ENCODE measurements around the gene TUBA4A. TPM values are rescaled to one million over a fixed set of nuclear protein-coding genes. Genes with fewer than 3 reads are reported as not detected.

TUBA4A gene
- polyA plus RNA-seq, 1 donor (not counting 4 experiments of a cell fraction or from before 2014, with no cell fraction given): 524 TPM

DNA sequence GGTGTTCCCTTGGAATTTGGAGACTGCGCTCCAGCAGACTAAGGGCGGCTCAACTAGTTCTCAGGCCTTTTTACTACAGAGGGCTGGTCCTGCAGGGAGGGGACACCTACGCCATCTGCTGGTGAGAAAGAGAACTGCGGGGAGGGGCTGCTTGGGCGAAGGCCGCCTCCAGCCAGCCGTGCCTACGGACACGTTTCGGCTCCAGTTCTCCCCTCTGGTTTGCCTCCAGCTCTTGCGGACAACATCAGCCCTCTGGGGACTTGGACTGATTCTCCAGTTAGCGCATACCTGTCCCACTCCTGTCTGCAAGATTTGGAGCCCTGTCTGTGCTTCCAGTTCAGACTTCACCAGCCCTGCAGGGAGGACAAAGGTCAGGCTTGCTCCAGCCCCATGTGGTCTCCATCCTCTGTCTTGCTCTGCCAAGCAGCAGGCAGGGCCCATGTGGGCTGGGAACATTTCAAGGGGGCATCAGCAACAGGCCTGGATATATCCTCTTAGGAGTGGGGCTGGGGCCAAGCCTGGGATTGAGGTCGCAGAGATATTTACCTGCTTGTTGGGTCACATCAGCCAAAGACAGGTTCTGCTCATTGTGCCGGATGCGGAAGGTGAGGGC lies 45.1 kb upstream of the TUBA4A start:
- Histone ChIP-seq H3K9me3 (ENCODE audit: control insufficient read depth, low read depth, low read length) (no peaks in the 10 kb centered on the region), H3K4me3 (ENCODE audit: control insufficient read depth in 2 of 3, extremely low read depth in 1 of 3, insufficient read depth in 2 of 3, low read depth in 1 of 3, low read length in 3 of 3) (no peak overlapping the region), H3K27ac (ENCODE audit: control insufficient read depth, insufficient read depth, low read length) (no peak overlapping the region), H3K79me2 (ENCODE audit: control insufficient read depth, insufficient read depth, low read length) (no peaks in the 10 kb centered on the region), H3K27me3 (ENCODE audit: control insufficient read depth, extremely low read depth, insufficient read depth, low read length) (peaks cover 45% of the 10 kb centered on the region), H3K36me3 (ENCODE audit: control insufficient read depth in 2 of 2, extremely low read depth in 1 of 2, insufficient read depth in 2 of 2, low read length in 2 of 2) (no peaks in the 10 kb centered on the region), H3K4me1 (ENCODE audit: control insufficient read depth, extremely low read depth, insufficient read depth, low read length) (peaks cover 4% of the 10 kb centered on the region), H3K4me2 (ENCODE audit: control insufficient read depth, extremely low read depth, insufficient read depth, low read depth, low read length) (no peak overlapping the region), H3K9ac (ENCODE audit: control insufficient read depth, extremely low read depth, insufficient read depth, low read length) (no peak overlapping the region), H4K20me1 (ENCODE audit: control insufficient read depth, extremely low read depth, insufficient read depth, low read length) (no peaks in the 10 kb centered on the region), H2AFZ (ENCODE audit: control insufficient read depth, low read length) (no peak overlapping the region), H3K9me1 (ENCODE audit: control insufficient read depth, extremely low read depth, insufficient read depth, low read length) (no peaks in the 10 kb centered on the region)
- dilution Hi-C loops (cut with MboI; ENCODE audit: extremely low pct_ligation_motif_present, low sequenced_read_pairs): no loop called here
- no peak for TF ChIP-seq EZH2 (IDR thresholded peaks at IDR 0.05; ENCODE audit: low read length)
- TF ChIP-seq CTCF (optimal IDR thresholded peaks at IDR 0.05 in 1 of 3, IDR thresholded peaks at IDR 0.05 in 1 of 3, conservative IDR thresholded peaks at IDR 0.05 in 1 of 3; ENCODE audit: extremely low read depth in 1 of 3, insufficient read depth in 2 of 3, low read length in 3 of 3): peak in 2 of 3 experiments; percentile 98 to 100
- FAIRE-seq (peak; percentile 74), DNase-seq (ENCODE audit: low read depth, low spot score) (peak; percentile 50)

DNA sequence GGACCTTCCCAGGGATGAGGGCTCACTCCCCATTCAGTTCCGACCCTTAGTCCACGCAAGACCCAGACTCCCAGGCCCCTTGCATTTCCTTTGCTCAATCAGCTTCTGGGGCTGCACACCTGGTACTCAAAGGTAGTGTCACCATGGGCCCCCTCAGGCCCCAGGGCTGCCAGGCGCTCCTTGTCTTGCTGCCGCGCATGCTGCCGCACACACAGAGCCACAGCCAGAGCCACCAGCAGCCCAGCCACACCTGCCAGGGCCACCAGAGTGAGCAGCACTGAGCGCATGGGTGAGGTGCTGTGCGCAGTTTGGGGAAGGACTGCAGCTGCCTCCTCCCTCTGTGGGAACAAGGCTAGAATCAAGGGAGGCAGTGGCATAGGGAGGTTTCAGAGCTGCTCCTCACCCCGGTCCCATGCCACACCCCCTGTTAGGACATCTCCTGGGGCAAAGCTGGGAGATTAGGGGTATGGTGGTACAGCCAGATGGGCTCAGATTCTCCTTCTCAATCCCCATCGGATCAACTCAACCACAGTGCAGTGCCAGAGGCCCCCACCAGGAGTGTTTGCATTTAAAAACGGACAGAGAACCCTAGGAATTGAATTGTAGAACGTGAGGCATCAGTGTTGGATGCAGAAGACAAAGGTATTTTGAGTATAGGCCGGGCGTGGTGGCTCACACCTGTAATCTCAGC lies 44.2 kb upstream of the TUBA4A start:
- Histone ChIP-seq H3K27me3 (ENCODE audit: control insufficient read depth, extremely low read depth, insufficient read depth, low read length) (peaks cover 37% of the 10 kb centered on the region), H3K27ac (ENCODE audit: control insufficient read depth, insufficient read depth, low read length) (no peak overlapping the region), H3K9me1 (ENCODE audit: control insufficient read depth, extremely low read depth, insufficient read depth, low read length) (no peaks in the 10 kb centered on the region), H3K9me3 (ENCODE audit: control insufficient read depth, low read depth, low read length) (no peaks in the 10 kb centered on the region), H3K4me3 (ENCODE audit: control insufficient read depth in 2 of 3, extremely low read depth in 1 of 3, insufficient read depth in 2 of 3, low read depth in 1 of 3, low read length in 3 of 3) (no peak overlapping the region), H2AFZ (ENCODE audit: control insufficient read depth, low read length) (no peak overlapping the region), H3K36me3 (ENCODE audit: control insufficient read depth in 2 of 2, extremely low read depth in 1 of 2, insufficient read depth in 2 of 2, low read length in 2 of 2) (no peaks in the 10 kb centered on the region), H3K79me2 (ENCODE audit: control insufficient read depth, insufficient read depth, low read length) (no peaks in the 10 kb centered on the region), H4K20me1 (ENCODE audit: control insufficient read depth, extremely low read depth, insufficient read depth, low read length) (no peaks in the 10 kb centered on the region), H3K4me1 (ENCODE audit: control insufficient read depth, extremely low read depth, insufficient read depth, low read length) (peaks cover 4% of the 10 kb centered on the region), H3K9ac (ENCODE audit: control insufficient read depth, extremely low read depth, insufficient read depth, low read length) (no peak overlapping the region), H3K4me2 (ENCODE audit: control insufficient read depth, extremely low read depth, insufficient read depth, low read depth, low read length) (no peak overlapping the region)
- dilution Hi-C loops (cut with MboI; ENCODE audit: extremely low pct_ligation_motif_present, low sequenced_read_pairs): no loop called here
- DNase-seq (ENCODE audit: low read depth, low spot score): no peak
- FAIRE-seq: no peak
- TF ChIP-seq CTCF (optimal IDR thresholded peaks at IDR 0.05 in 1 of 3, IDR thresholded peaks at IDR 0.05 in 1 of 3, conservative IDR thresholded peaks at IDR 0.05 in 1 of 3; ENCODE audit: extremely low read depth in 1 of 3, insufficient read depth in 2 of 3, low read length in 3 of 3) (peak in 2 of 3 experiments; percentile 26), EZH2 (IDR thresholded peaks at IDR 0.05; ENCODE audit: low read length) (no peak)

Measured in keratinocyte (primary cell).